Measurements from ENCODE around the gene OR1F1. TPM values are rescaled to one million over a fixed set of nuclear protein-coding genes. Genes with fewer than 3 reads are reported as not detected.

The OR1F1 gene
- total and polyA plus RNA-seq, 9 of the 15 experiments (the other 6 are each of a cell fraction or from before 2014, with no cell fraction given): 0.15 to 0.61 (median 0.35) TPM; not detected in 3

GRCh38 chr16:3171181-3171854 lies 16.7 kb upstream of the OR1F1 start:
- FAIRE-seq (no peak), ATAC-seq (no peak), DNase-seq (ENCODE audit: extremely low read depth in 1 of 4, low spot score in 3 of 4) (peak in 1 of 4 experiments; percentile 34)
- intact Hi-C loops (cut with micrococcal nuclease) (loop anchor here (10.0 kb wide), 1 partner anchor 117 kb away; no protein-coding TSS in a partner anchor), in situ Hi-C loops (cut with MboI) (no loop called here)
- peaks cover 0 to 4% of the 10 kb centered on the region in 2 experiments; a peak in 1 of 5 replicates for H3K27me3 ChIP-seq (ENCODE audit: control insufficient read depth in 2 of 2, insufficient read depth in 2 of 2, low read length in 2 of 2)
- no peaks in the 10 kb centered on the region for H3K79me2 ChIP-seq (ENCODE audit: control insufficient read depth, insufficient read depth, low read length)
- 0 out of 2 replicates have a peak, but pooled peaks cover 5% of the 10 kb centered on the region for H4K20me1 ChIP-seq (replicated peaks; ENCODE audit: control insufficient read depth, insufficient read depth, low read length)
- WGBS (ENCODE audit: insufficient coverage, low coverage, missing lambda C conversion rate): 33% methylated on average over 31 of the region's 35 CpGs
- H3K9me3 ChIP-seq (replicated peaks; ENCODE audit: control insufficient read depth, insufficient read depth, low read depth, low read length): no peaks in the 10 kb centered on the region
- CTCF ChIA-PET (ENCODE audit: low intra/inter-chr PET ratio): no interaction called here
- H3K27ac ChIP-seq (ENCODE audit: extremely low read depth, low read depth, low read length): no peak overlapping the region
- H3K36me3 ChIP-seq (ENCODE audit: control insufficient read depth, insufficient read depth, low read length): no peaks in the 10 kb centered on the region
- no TSS peak for BruUV-seq (replicated peaks)
- POLR2A ChIA-PET: interaction anchor here (0.6 to 1.6 kb wide), 5 partner anchors 10 to 112 kb away, joined by 3 to 8 read pairs (median 3); partner anchors contain the start of gene ZNF263
- H3K4me1 ChIP-seq (replicated peaks in 1 of 2; ENCODE audit: control insufficient read depth in 2 of 2, insufficient read depth in 2 of 2, low read length in 2 of 2): peaks cover 0 to 46% of the 10 kb centered on the region in 2 experiments; a peak in 3 of 5 replicates
- no peaks in the 10 kb centered on the region for H3K9me1 ChIP-seq (ENCODE audit: control insufficient read depth, insufficient read depth, low read length)
- no peak overlapping the region for H3K4me3 ChIP-seq
- peak overlapping the region; percentile 36; the same call in 1 of the 2 replicates for H3K4me2 ChIP-seq (ENCODE audit: insufficient read depth, low read length)
- H2AFZ ChIP-seq (ENCODE audit: low read depth, low read length): peak overlapping the region; percentile 14
- peak overlapping the region in 1 of 2 experiments; percentile 73; a peak in 2 of 4 replicates for H3K9ac ChIP-seq (ENCODE audit: insufficient read depth in 1 of 2, low read depth in 2 of 2, low read length in 2 of 2)
- no peak for TF ChIP-seq ZNF12 (CRISPR knock-in tag; IDR thresholded peaks at IDR 0.05)
- TF ChIP-seq COPS2 (conservative IDR thresholded peaks at IDR 0.05): no peak
- TF ChIP-seq MNT (conservative IDR thresholded peaks at IDR 0.05): no peak
- TF ChIP-seq FOXA1 (IDR thresholded peaks at IDR 0.05; ENCODE audit: borderline replicate concordance): no peak
- TF ChIP-seq RUNX1 (IDR thresholded peaks at IDR 0.05; ENCODE audit: low read depth): 0 out of 2 replicates have a peak, but pooled peaks have one; percentile 62
- no peak for TF ChIP-seq TEAD1 (CRISPR knock-in tag; IDR thresholded peaks at IDR 0.05)
- no peak for TF ChIP-seq NFATC3 (IDR thresholded peaks at IDR 0.05)
- no peak for TF ChIP-seq BRD9 (IDR thresholded peaks at IDR 0.05; ENCODE audit: low read depth, partially characterized antibody)
- TF ChIP-seq NFIX (CRISPR knock-in tag; IDR thresholded peaks at IDR 0.05; ENCODE audit: low read depth): no peak
- TF ChIP-seq, protein P1, sequence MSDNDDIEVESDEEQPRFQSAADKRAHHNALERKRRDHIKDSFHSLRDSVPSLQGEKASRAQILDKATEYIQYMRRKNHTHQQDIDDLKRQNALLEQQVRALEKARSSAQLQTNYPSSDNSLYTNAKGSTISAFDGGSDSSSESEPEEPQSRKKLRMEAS (CRISPR knock-in tag; IDR thresholded peaks at IDR 0.05): no peak
- no peak for TF ChIP-seq NR4A1 (CRISPR knock-in tag; IDR thresholded peaks at IDR 0.05)
- TF ChIP-seq NR4A1 (tag; IDR thresholded peaks at IDR 0.05): no peak
- TF ChIP-seq NR3C1 (CRISPR knock-in tag; IDR thresholded peaks at IDR 0.05): no peak
- no peak for TF ChIP-seq HNRNPH1 (optimal IDR thresholded peaks at IDR 0.05; ENCODE audit: low read depth, low read length)
- peak; percentile 40; the same call in 1 of the 2 replicates for TF ChIP-seq EGR1 (conservative IDR thresholded peaks at IDR 0.05)
- no peak for TF ChIP-seq SOX6 (IDR thresholded peaks at IDR 0.05)
- TF ChIP-seq SMAD2 (IDR thresholded peaks at IDR 0.05; ENCODE audit: low read depth, low read length): no peak
- no peak for TF ChIP-seq FOXP1 (CRISPR knock-in tag; IDR thresholded peaks at IDR 0.05)
- no peak for TF ChIP-seq RFX5 (IDR thresholded peaks at IDR 0.05; ENCODE audit: low read depth, low read length)
